SU-DHL-6 (cell line): ENCODE measurements around the gene VASP.

Source experiments
- EZH2phosphoT487 ChIP-seq: fragments of 200-600 bp; sonication (generic), shearing (Covaris generic); conservative IDR thresholded peaks from 2 replicates; pipeline ENCODE4 v1.6.1; 2018; ENCODE audit warnings: mild to moderate bottlenecking, antibody characterized with exemption, low read length, moderate library complexity, mixed read lengths
- TF ChIP-seq, protein P1 (sequence below): fragments of 200-600 bp; sonication (generic); IDR thresholded peaks from one replicate; pipeline ENCODE4 v1.5.1; 2017; ENCODE audit warnings: antibody characterized with exemption, mild to moderate bottlenecking, low read length, moderate library complexity; ENCODE audit not compliant: insufficient read depth, poor library complexity, severe bottlenecking

DNA sequence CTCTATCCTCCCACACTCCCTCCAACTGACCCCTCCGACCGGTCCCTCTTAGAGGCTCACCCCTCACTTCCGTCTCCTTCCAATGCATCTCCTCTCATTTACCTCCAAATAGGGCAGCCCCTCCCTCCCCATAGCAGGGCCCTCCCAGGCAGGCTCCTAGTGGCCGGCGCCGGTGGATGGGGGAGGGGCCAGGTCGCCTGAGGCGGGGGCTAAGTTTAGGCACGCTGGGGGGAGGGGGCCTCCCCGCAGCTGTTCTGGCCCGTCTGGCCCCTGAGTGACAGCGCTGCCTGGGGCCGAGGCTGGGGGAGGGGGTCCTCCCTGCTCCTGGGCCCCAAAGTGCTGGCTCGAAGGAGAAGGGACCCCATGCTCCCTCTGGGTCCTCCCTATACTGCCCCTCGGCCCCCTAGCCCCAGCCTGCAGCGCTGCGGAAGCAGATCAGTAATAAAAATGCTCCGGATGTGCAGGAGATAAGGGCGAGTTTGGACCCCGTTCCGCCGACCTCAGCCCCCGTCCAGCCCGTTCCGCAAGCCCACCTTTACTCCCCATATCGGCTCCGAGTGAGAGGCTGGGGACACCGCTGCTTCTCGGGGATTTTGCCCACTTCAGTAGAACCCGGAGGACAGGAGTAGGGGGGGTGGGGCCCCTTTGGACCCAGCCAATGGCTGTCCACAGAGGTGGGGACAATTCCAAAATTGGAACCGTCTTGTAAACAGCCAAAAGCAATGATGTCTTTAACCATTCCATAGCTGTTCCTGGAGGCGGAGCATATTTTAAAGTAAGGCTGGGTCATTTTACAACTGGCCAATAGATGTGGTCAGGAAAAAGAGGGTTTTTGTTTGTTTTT lies 14.4 kb upstream of the VASP start:
- TF ChIP-seq, protein P1, sequence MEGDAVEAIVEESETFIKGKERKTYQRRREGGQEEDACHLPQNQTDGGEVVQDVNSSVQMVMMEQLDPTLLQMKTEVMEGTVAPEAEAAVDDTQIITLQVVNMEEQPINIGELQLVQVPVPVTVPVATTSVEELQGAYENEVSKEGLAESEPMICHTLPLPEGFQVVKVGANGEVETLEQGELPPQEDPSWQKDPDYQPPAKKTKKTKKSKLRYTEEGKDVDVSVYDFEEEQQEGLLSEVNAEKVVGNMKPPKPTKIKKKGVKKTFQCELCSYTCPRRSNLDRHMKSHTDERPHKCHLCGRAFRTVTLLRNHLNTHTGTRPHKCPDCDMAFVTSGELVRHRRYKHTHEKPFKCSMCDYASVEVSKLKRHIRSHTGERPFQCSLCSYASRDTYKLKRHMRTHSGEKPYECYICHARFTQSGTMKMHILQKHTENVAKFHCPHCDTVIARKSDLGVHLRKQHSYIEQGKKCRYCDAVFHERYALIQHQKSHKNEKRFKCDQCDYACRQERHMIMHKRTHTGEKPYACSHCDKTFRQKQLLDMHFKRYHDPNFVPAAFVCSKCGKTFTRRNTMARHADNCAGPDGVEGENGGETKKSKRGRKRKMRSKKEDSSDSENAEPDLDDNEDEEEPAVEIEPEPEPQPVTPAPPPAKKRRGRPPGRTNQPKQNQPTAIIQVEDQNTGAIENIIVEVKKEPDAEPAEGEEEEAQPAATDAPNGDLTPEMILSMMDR, result no peak
- TF ChIP-seq EZH2phosphoT487, result no peak
